Measurements from ENCODE around the gene ZNF268. TPM values are rescaled to one million over a fixed set of nuclear protein-coding genes. Genes with fewer than 3 reads are reported as not detected.

Gene ZNF268
- total and polyA plus RNA-seq, 2 of the 13 experiments (the other 11 are each of a cell fraction or from before 2014, with no cell fraction given), result 7.6 to 31.3 TPM

DNA sequence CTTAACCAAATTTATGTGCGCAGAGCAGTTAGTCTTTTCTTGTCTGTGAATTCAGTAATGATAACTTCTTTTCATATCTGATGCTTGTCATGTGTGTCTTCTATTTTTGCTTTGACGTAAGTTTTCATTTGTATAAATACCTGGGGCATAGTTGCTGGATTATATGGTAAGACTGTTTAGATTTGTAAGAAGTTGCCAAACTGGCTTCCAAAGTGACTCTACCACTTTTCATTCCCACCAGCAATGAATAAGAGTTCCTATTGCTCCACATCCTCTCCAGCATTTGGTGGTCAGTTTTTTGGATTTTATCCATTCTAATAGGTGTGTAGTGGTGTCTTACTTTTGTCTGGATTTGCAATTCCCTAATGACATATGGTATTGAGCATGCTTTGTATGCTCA is 8.9 kb downstream of the ZNF268 start:
- ATAC-seq, result no peak
- Histone ChIP-seq H2AFZ (ENCODE audit: low read length) (no peak overlapping the region), H3K9ac (ENCODE audit: insufficient read depth, low read depth, low read length) (no peak overlapping the region), H3K79me2 (ENCODE audit: insufficient read depth, low read length) (no peaks in the 10 kb centered on the region), H3K4me1 (ENCODE audit: insufficient read depth, low read length) (no peaks in the 10 kb centered on the region), H3K9me3 (ENCODE audit: low read length) (peaks cover 100% of the 10 kb centered on the region), H3K4me2 (ENCODE audit: low read depth, low read length) (no peak overlapping the region), H3K4me3 (replicated peaks in 1 of 3; ENCODE audit: insufficient read depth in 1 of 3, low read depth in 2 of 3, low read length in 3 of 3) (no peak overlapping the region), H3K27me3 (ENCODE audit: control insufficient read depth in 1 of 2, insufficient read depth in 2 of 2, low read length in 2 of 2) (no peaks in the 10 kb centered on the region), H4K20me1 (ENCODE audit: insufficient read depth, low read length) (no peaks in the 10 kb centered on the region), H3K27ac (ENCODE audit: extremely low read length, insufficient read depth, low read length) (no peak overlapping the region), H3K36me3 (replicated peaks in 1 of 2; ENCODE audit: control insufficient read depth in 1 of 2, insufficient read depth in 2 of 2, low read length in 2 of 2) (peaks cover 47 to 98% of the 10 kb centered on the region in 2 experiments)
- ChIA-PET POLR2A (no interaction called here), CTCF (ENCODE audit: low intra/inter-chr PET ratio, low total read pairs) (no interaction called here)
- TF ChIP-seq ZNF136 (CRISPR knock-in tag; IDR thresholded peaks at IDR 0.05; ENCODE audit: low read depth) (no peak), ZSCAN5A (CRISPR knock-in tag; IDR thresholded peaks at IDR 0.05; ENCODE audit: borderline replicate concordance) (no peak), KLF12 (CRISPR knock-in tag; IDR thresholded peaks at IDR 0.05; ENCODE audit: borderline replicate concordance) (no peak), RBM39 (IDR thresholded peaks at IDR 0.05; ENCODE audit: low read depth, low read length, poor library complexity, severe bottlenecking) (no peak), SOX5 (CRISPR knock-in tag; IDR thresholded peaks at IDR 0.05; ENCODE audit: borderline replicate concordance) (no peak), ZFY (CRISPR knock-in tag; IDR thresholded peaks at IDR 0.05) (no peak), FOXA3 (CRISPR knock-in tag; IDR thresholded peaks at IDR 0.05) (no peak)
- TF ChIP-seq, protein P1, sequence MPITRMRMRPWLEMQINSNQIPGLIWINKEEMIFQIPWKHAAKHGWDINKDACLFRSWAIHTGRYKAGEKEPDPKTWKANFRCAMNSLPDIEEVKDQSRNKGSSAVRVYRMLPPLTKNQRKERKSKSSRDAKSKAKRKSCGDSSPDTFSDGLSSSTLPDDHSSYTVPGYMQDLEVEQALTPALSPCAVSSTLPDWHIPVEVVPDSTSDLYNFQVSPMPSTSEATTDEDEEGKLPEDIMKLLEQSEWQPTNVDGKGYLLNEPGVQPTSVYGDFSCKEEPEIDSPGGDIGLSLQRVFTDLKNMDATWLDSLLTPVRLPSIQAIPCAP (CRISPR knock-in tag; IDR thresholded peaks at IDR 0.05; ENCODE audit: low read depth), result no peak
- intact Hi-C loops (cut with micrococcal nuclease; ENCODE audit: unreplicated experiment), result no loop called here
- in situ Hi-C loops (cut with HindIII; ENCODE audit: extremely low pct_ligation_motif_present, low pct_unique_long_range_greater_than_20kb), result no loop called here
- WGBS (ENCODE audit: low lambda C conversion rate), result 95% methylated on average over 2 of the region's 2 CpGs
- no peak for DNase-seq (ENCODE audit: low spot score)
- no TSS peak for BruUV-seq (replicated peaks)
- FAIRE-seq, result no peak

All from HepG2 (cell line).